H1 (cell line): ENCODE results near the gene DPH6.

Experiments used
- CEBPB ChIP-seq: IDR thresholded peaks from 2 replicates; pipeline ENCODE4 v1.6.1; 2012; ENCODE audit warnings: low read depth, low read length
- FOSL1 ChIP-seq: IDR thresholded peaks from 2 replicates; pipeline ENCODE4 v1.6.1; 2011; ENCODE audit warnings: mild to moderate bottlenecking, low read depth, low read length, moderate library complexity; ENCODE audit not compliant: insufficient read depth
- MAFK ChIP-seq: IDR thresholded peaks from 2 replicates; pipeline ENCODE4 v1.6.1; 2012; ENCODE audit warnings: low read depth, mild to moderate bottlenecking, improper control_type of control experiment, low read length

GRCh38 chr15:35477312-35478262 is 68.4 kb downstream of the DPH6 start:
- TF ChIP-seq CEBPB, result no peak
- no peak for TF ChIP-seq MAFK
- no peak for TF ChIP-seq FOSL1
